Measurements from ENCODE around the gene MAST2.

DNA sequence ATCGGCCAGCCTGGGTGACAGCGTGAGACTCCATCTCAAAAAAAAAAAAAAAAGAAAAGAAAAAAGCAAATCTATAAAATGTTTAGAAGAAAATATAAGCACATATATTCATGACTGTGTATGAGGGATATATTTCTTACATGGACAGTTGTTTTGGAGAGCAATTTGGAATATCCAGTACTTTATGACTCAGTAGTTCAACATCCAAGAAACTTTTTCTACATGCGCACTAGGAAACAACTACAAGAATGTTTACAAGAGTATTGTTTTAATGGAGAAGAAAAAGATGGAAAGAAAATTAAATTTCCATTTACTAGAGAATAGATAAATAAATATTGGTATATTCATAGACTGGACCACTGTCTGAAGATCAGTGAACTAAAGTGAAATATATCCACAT, 77.5 kb downstream of the MAST2 start:
- TF ChIP-seq CTCF (IDR thresholded peaks at IDR 0.05; ENCODE audit: low read length): no peak
- no peak for TF ChIP-seq EZH2 (IDR thresholded peaks at IDR 0.05; ENCODE audit: borderline replicate concordance, low read length)

Measured in OCI-LY1 (cell line).